ENCODE results near the gene WNT3A. TPM values are rescaled to one million over a fixed set of nuclear protein-coding genes. Genes with fewer than 3 reads are reported as not detected.

The WNT3A gene
- total RNA-seq, 1 donor from 2014 or later: 6.0 TPM

GRCh38 chr1:227996187-227996950 lies 10.4 kb upstream of the WNT3A start:
- ATAC-seq: peak; percentile 17 to 47
- H3K27me3 ChIP-seq (ENCODE audit: low read depth): peaks cover 13% of the 10 kb centered on the region
- H3K4me1 ChIP-seq: no peaks in the 10 kb centered on the region
- no peaks in the 10 kb centered on the region for H3K36me3 ChIP-seq
- no peak for DNase-seq
- H3K4me3 ChIP-seq: no peak overlapping the region
- intact Hi-C loops (cut with DNase I): no loop called here
- H3K9me3 ChIP-seq: peaks cover 13% of the 10 kb centered on the region
- TF ChIP-seq, protein P1, sequence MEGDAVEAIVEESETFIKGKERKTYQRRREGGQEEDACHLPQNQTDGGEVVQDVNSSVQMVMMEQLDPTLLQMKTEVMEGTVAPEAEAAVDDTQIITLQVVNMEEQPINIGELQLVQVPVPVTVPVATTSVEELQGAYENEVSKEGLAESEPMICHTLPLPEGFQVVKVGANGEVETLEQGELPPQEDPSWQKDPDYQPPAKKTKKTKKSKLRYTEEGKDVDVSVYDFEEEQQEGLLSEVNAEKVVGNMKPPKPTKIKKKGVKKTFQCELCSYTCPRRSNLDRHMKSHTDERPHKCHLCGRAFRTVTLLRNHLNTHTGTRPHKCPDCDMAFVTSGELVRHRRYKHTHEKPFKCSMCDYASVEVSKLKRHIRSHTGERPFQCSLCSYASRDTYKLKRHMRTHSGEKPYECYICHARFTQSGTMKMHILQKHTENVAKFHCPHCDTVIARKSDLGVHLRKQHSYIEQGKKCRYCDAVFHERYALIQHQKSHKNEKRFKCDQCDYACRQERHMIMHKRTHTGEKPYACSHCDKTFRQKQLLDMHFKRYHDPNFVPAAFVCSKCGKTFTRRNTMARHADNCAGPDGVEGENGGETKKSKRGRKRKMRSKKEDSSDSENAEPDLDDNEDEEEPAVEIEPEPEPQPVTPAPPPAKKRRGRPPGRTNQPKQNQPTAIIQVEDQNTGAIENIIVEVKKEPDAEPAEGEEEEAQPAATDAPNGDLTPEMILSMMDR (IDR thresholded peaks at IDR 0.05): no peak
- no peak overlapping the region for H3K27ac ChIP-seq

- Histone ChIP-seq H3K4me3 (no peak overlapping the region), H3K27ac (no peak overlapping the region), H3K4me1 (no peaks in the 10 kb centered on the region), H3K9me3 (peaks cover 13% of the 10 kb centered on the region), H3K27me3 (ENCODE audit: low read depth) (peaks cover 21% of the 10 kb centered on the region), H3K36me3 (no peaks in the 10 kb centered on the region)
- intact Hi-C loops (cut with DNase I): no loop called here
- ATAC-seq (no peak), DNase-seq (no peak)
- TF ChIP-seq, protein P1 (IDR thresholded peaks at IDR 0.05): no peak
These were observed 8.3 kb upstream of the WNT3A start for GRCh38 chr1:227998374-227999055.

DNA sequence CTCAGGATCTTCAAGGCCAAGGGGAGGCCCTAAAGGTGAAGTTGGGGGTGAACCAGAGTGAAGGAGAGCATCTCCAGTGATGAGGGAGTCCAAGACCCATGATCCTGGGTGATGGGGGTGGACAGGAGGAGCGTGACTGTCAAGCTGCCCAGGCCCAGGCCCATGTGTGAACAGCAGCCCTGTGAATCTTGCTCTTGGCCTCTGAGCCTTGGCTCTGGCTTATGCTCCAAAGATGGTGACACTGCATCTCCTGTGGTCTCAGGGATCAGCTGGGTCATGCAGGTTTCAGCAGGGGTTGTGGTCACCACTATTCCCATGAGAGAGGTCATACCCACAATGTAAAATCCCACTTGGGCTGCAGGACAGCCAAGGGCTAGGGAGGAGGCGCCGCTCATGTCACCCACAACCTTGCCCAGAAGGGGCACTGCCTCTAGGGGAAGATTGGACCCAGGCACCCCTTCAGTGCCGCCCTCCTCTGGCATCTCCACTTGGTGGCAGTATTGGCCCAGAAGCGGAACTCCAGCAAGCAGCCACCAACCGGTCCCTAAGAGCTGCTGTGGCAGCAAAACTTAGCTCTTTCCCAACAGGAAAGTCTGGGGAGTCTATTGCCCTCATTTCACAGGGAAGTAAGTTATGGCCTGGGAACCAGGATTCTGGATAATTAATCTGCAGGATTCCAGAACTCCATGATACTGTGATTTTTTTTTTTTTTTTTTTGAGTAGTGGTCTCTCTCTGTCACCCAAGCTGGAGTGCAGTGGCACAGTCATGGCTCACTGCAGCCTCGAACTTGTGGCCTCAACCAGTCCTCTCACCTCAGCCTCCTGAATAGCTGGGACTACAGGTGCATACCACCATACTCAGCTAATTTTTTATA lies 7.5 kb upstream of the WNT3A start:
- H3K4me3 ChIP-seq: no peak overlapping the region
- H3K27ac ChIP-seq: no peak overlapping the region
- peaks cover 28% of the 10 kb centered on the region for H3K27me3 ChIP-seq (ENCODE audit: low read depth)
- ATAC-seq: peak; percentile 93 to 95
- H3K36me3 ChIP-seq: no peaks in the 10 kb centered on the region
- DNase-seq: peak; percentile 80
- intact Hi-C loops (cut with DNase I): no loop called here
- TF ChIP-seq, protein P1 (IDR thresholded peaks at IDR 0.05): peak; percentile 82
- H3K9me3 ChIP-seq: peaks cover 13% of the 10 kb centered on the region
- H3K4me1 ChIP-seq: no peaks in the 10 kb centered on the region

DNA sequence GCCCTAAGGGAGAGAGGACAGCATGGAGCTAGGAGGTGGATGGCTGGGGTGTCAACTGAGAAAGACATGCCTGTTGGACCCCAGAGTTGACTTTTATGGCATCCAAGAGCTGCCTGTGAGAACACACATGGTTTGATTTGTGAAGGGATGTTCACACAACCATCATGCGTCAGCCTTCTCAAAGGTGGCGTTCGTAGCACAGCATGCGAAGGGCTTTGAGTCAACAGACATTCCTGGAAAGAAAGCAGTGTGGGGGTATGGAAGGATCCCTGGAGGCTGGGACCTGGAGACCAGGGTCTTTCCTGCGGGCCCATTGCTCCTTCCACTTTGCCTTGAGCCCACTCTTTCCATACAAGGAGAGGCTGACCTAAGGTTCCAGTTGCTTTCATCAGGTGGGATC lies 6.4 kb upstream of the WNT3A start:
- DNase-seq (no peak), ATAC-seq (no peak)
- no peaks in the 10 kb centered on the region for H3K36me3 ChIP-seq
- intact Hi-C loops (cut with DNase I): no loop called here
- H3K27ac ChIP-seq: no peak overlapping the region
- TF ChIP-seq, protein P1 (IDR thresholded peaks at IDR 0.05): no peak
- H3K9me3 ChIP-seq: peaks cover 13% of the 10 kb centered on the region
- peaks cover 40% of the 10 kb centered on the region for H3K27me3 ChIP-seq (ENCODE audit: low read depth)
- no peaks in the 10 kb centered on the region for H3K4me1 ChIP-seq
- H3K4me3 ChIP-seq: no peak overlapping the region

DNA sequence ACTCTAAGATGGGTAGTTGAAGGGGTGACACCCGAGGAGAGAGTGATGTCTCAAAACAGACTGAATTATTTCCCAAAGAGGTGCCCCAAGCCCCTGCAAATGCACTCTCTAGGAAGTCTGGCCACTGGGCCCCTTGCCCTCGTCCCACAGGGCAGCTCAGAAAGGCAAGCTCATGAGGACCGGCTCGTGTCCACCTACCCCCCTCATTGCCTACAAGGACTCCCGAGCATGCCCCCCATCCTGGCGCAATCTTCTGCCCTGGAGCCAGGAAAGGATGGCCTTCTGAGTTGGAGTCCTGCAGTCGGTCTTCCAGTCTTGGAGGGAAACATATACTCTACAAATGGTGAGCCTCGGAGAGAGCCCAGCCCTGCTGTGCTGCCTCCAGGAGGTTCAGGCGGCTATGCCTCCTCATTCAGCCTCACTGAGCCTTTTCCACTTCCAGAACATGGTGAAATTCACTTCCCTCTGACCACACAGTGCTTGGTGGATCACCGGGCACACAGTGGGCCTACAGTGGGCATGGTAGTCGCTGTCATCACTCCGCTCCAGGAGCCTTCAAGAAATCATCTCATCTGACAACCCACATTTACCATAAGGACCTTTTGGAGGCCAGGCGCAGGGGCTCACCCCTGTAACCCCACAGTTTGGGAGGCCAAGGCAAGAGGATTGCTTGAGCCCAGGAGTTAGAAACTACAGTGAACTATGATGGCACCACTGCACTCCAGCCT lies 5.8 kb upstream of the WNT3A start:
- Histone ChIP-seq H3K27me3 (ENCODE audit: low read depth) (peaks cover 45% of the 10 kb centered on the region), H3K27ac (no peak overlapping the region), H3K9me3 (peaks cover 12% of the 10 kb centered on the region), H3K4me3 (no peak overlapping the region), H3K4me1 (no peaks in the 10 kb centered on the region), H3K36me3 (no peaks in the 10 kb centered on the region)
- TF ChIP-seq, protein P1 (IDR thresholded peaks at IDR 0.05): no peak
- intact Hi-C loops (cut with DNase I): no loop called here
- no peak for ATAC-seq
- no peak for DNase-seq
